HEK293 (cell line): ENCODE data around the gene MUC2.

Experiments used
- CTCF ChIA-PET: fragments of 350-600 bp; formaldehyde crosslinking; extraction: SDS; loops from one replicate; lab custom pipeline; 2021; ENCODE audit warnings: antibody characterized with exemption; lab: Yijun Ruan, JAX
- POLR2A ChIA-PET: fragments of 300-600 bp; formaldehyde crosslinking; extraction: SDS; loops from one replicate; lab custom pipeline; 2020; ENCODE audit warnings: antibody characterized with exemption, inconsistent platforms; lab: Yijun Ruan, JAX
- H3K27ac ChIP-seq: fragments of 200-500 bp; sonication (Bioruptor generic); 2 replicates; pipeline ENCODE4 v1.5.1; 2014; ENCODE audit warnings: low read depth, low read length, control low read depth, inconsistent platforms; ENCODE audit errors: extremely low read depth
- H3K36me3 ChIP-seq, 2 experiments: fragments of 200-500 bp in 1 of 2; sonication (Bioruptor generic) in 1 of 2; 1 replicate in 1 of 2; 2 replicates in 1 of 2; pipeline ENCODE4 v1.5.1; 2014 to 2017; ENCODE audit warnings: inconsistent platforms in 2 of 2, low read length in 2 of 2; ENCODE audit not compliant: control insufficient read depth in 2 of 2, insufficient read depth in 1 of 2
- H3K4me1 ChIP-seq: fragments of 200-500 bp; sonication (Bioruptor generic); 2 replicates; pipeline ENCODE4 v1.5.1; 2014; ENCODE audit warnings: mild to moderate bottlenecking, low read length, inconsistent platforms; ENCODE audit not compliant: control insufficient read depth, insufficient read depth
- H3K4me3 ChIP-seq: 2 replicates; pipeline ENCODE4 v1.5.1; 2011; ENCODE audit warnings: low read depth, mild to moderate bottlenecking, control low read depth, low read length, moderate library complexity
- H3K9me3 ChIP-seq: fragments of 200-500 bp; sonication (Bioruptor generic); 2 replicates; pipeline ENCODE4 v1.5.1; 2014; ENCODE audit warnings: low read depth, low read length, inconsistent platforms; ENCODE audit not compliant: control insufficient read depth, insufficient read depth
- BCL11B ChIP-seq: fragments of 450-650 bp; formaldehyde crosslinking; IDR thresholded peaks from 2 replicates; pipeline ENCODE4 v1.5.1; 2016; ENCODE audit warnings: low read depth, missing biosample characterization, missing genetic modification characterization
- EGR2 ChIP-seq: fragments of 450-650 bp; formaldehyde crosslinking; IDR thresholded peaks from 2 replicates; pipeline ENCODE4 v1.5.1; 2016; ENCODE audit warnings: low read depth, missing biosample characterization, missing genetic modification characterization
- GLIS1 ChIP-seq: fragments of 450-650 bp; formaldehyde crosslinking; IDR thresholded peaks from 2 replicates; pipeline ENCODE4 v1.5.1; 2016; ENCODE audit warnings: missing biosample characterization, missing genetic modification characterization
- OSR2 ChIP-seq: fragments of 450-650 bp; formaldehyde crosslinking; IDR thresholded peaks from 2 replicates; pipeline ENCODE4 v1.5.1; 2016; ENCODE audit warnings: missing biosample characterization, missing genetic modification characterization
- ZBTB7A ChIP-seq: fragments of 450-650 bp; formaldehyde crosslinking; IDR thresholded peaks from 2 replicates; pipeline ENCODE4 v1.5.1; 2016; ENCODE audit warnings: low read depth, missing biosample characterization, missing genetic modification characterization
- ZBTB8A ChIP-seq: fragments of 450-650 bp; formaldehyde crosslinking; IDR thresholded peaks from 2 replicates; pipeline ENCODE4 v1.5.1; 2016; ENCODE audit warnings: missing biosample characterization, missing genetic modification characterization
- ZFHX2 ChIP-seq: fragments of 450-650 bp; formaldehyde crosslinking; conservative IDR thresholded peaks from 2 replicates; pipeline ENCODE4 v1.5.1; 2016; ENCODE audit warnings: missing biosample characterization, missing genetic modification characterization
- ZNF132 ChIP-seq: fragments of 450-650 bp; formaldehyde crosslinking; IDR thresholded peaks from 2 replicates; pipeline ENCODE4 v1.5.1; 2017; ENCODE audit warnings: missing biosample characterization, missing genetic modification characterization, borderline replicate concordance
- ZNF157 ChIP-seq: fragments of 450-650 bp; formaldehyde crosslinking; IDR thresholded peaks from 2 replicates; pipeline ENCODE4 v1.5.1; 2016; ENCODE audit warnings: missing biosample characterization, missing genetic modification characterization
- ZNF174 ChIP-seq: fragments of 450-650 bp; formaldehyde crosslinking; IDR thresholded peaks from 2 replicates; pipeline ENCODE4 v1.5.0; 2017; ENCODE audit warnings: missing biosample characterization, mild to moderate bottlenecking, missing genetic modification characterization
- ZNF2 ChIP-seq: fragments of 450-650 bp; formaldehyde crosslinking; IDR thresholded peaks from 2 replicates; pipeline ENCODE4 v1.5.1; 2016; ENCODE audit warnings: missing biosample characterization, missing genetic modification characterization
- ZNF221 ChIP-seq: fragments of 450-650 bp; formaldehyde crosslinking; IDR thresholded peaks from 2 replicates; pipeline ENCODE4 v1.5.1; 2017; ENCODE audit warnings: missing biosample characterization, missing genetic modification characterization, borderline replicate concordance
- ZNF558 ChIP-seq: fragments of 450-650 bp; formaldehyde crosslinking; IDR thresholded peaks from 2 replicates; pipeline ENCODE4 v1.5.1; 2016; ENCODE audit warnings: missing biosample characterization, missing genetic modification characterization
- ZNF624 ChIP-seq: fragments of 450-650 bp; formaldehyde crosslinking; IDR thresholded peaks from 2 replicates; pipeline ENCODE4 v1.5.1; 2017; ENCODE audit warnings: missing biosample characterization, missing genetic modification characterization
- ZNF658 ChIP-seq: fragments of 450-650 bp; formaldehyde crosslinking; IDR thresholded peaks from 2 replicates; pipeline ENCODE4; 2016; ENCODE audit warnings: missing biosample characterization, missing genetic modification characterization
- ZNF707 ChIP-seq: fragments of 450-650 bp; formaldehyde crosslinking; IDR thresholded peaks from 2 replicates; pipeline ENCODE4 v1.5.1; 2016; ENCODE audit warnings: missing biosample characterization, missing genetic modification characterization
- ZNF768 ChIP-seq: fragments of 450-650 bp; formaldehyde crosslinking; IDR thresholded peaks from 2 replicates; pipeline ENCODE4 v1.5.1; 2018; ENCODE audit warnings: missing biosample characterization, mild to moderate bottlenecking, missing genetic modification characterization
- ZNF785 ChIP-seq: fragments of 450-650 bp; formaldehyde crosslinking; IDR thresholded peaks from 2 replicates; pipeline ENCODE4 v1.5.1; 2016; ENCODE audit warnings: missing biosample characterization, missing genetic modification characterization
- ZSCAN30 ChIP-seq: fragments of 450-650 bp; IDR thresholded peaks from 2 replicates; pipeline ENCODE4 v1.5.1; 2018; ENCODE audit warnings: missing biosample characterization, mild to moderate bottlenecking, missing genetic modification characterization, moderate library complexity
- TF ChIP-seq, protein P1 (sequence below): fragments of 450-650 bp; formaldehyde crosslinking; IDR thresholded peaks from 2 replicates; pipeline ENCODE4 v1.5.1; 2017; ENCODE audit warnings: missing biosample characterization, mild to moderate bottlenecking, missing genetic modification characterization, moderate library complexity
- TF ChIP-seq, protein P2 (sequence below): sonication (generic); formaldehyde crosslinking; IDR thresholded peaks from 2 replicates; pipeline ENCODE4 v1.8.1; 2022; ENCODE audit warnings: mild to moderate bottlenecking, moderate library complexity, missing genetic modification reagents
- TF ChIP-seq, protein P3 (sequence below): fragments of 450-650 bp; IDR thresholded peaks from 2 replicates; pipeline ENCODE4 v1.5.1; 2018; ENCODE audit warnings: missing biosample characterization, missing genetic modification characterization

MUC2 gene

GRCh38 chr11:1050581-1051355 lies 23.9 kb upstream of the MUC2 start (continued):
- TF ChIP-seq, protein P1, sequence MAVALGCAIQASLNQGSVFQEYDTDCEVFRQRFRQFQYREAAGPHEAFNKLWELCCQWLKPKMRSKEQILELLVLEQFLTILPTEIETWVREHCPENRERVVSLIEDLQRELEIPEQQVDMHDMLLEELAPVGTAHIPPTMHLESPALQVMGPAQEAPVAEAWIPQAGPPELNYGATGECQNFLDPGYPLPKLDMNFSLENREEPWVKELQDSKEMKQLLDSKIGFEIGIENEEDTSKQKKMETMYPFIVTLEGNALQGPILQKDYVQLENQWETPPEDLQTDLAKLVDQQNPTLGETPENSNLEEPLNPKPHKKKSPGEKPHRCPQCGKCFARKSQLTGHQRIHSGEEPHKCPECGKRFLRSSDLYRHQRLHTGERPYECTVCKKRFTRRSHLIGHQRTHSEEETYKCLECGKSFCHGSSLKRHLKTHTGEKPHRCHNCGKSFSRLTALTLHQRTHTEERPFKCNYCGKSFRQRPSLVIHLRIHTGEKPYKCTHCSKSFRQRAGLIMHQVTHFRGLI (tag by site-specific recombination) = peak; percentile 63
- no peak for TF ChIP-seq ZNF132
- TF ChIP-seq ZNF2 = peak; percentile 55; the same call in 1 of the 2 replicates

DNA sequence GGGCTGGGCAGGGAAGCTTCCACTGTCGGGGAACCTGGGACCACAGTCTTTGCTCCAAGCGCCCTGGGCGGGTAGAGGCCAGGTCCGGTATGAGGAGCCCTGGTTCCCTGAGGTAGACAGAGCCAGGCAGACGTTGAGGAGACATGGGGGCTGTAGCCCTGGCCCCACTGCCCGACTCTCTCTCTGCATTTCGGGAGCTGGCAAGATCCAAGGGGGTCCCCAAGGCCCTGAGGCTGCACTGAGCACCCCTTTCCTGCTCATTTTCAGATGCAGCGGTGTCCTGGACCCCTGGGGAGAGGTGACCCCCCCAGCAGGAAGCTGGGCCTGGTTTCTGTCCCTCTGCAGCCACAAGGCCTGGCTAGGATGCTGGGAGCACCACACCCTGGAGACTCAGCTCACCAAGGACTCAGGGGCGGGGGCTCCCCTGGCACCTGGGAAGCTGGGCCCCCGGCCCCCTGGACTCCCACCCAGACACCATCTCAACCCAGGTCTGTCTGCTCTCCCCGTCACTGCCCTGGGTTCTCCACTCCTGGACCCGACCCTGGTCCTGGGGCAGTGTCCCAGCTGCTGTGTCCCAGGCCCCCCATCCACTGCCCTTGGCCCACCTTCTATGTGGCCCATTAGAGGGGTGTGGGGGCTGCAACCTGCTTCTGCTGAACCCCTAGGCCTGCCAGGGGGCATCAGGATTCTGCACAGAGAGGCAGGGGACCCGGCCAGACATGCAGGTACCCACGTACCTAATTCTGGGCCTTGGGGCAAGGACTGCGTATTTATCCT lies 23.1 kb upstream of the MUC2 start:
- no peak overlapping the region for H3K27ac ChIP-seq
- H3K4me1 ChIP-seq = no peaks in the 10 kb centered on the region
- CTCF ChIA-PET = interaction anchor here (0.6 to 1.9 kb wide), 21 partner anchors 10 to 1113 kb away, joined by 3 to 10 read pairs (median 4); partner anchors contain the start of gene MUC6
- POLR2A ChIA-PET = no interaction called here
- no peak overlapping the region for H3K4me3 ChIP-seq
- H3K9me3 ChIP-seq = no peaks in the 10 kb centered on the region
- H3K36me3 ChIP-seq = no peaks in the 10 kb centered on the region
- TF ChIP-seq ZSCAN30 (tag by site-specific recombination) (no peak), ZNF768 (tag by site-specific recombination) (no peak)
- TF ChIP-seq, protein P2, sequence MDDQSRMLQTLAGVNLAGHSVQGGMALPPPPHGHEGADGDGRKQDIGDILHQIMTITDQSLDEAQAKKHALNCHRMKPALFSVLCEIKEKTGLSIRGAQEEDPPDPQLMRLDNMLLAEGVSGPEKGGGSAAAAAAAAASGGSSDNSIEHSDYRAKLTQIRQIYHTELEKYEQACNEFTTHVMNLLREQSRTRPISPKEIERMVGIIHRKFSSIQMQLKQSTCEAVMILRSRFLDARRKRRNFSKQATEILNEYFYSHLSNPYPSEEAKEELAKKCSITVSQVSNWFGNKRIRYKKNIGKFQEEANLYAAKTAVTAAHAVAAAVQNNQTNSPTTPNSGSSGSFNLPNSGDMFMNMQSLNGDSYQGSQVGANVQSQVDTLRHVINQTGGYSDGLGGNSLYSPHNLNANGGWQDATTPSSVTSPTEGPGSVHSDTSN (CRISPR knock-in tag) = 0 out of 2 replicates have a peak, but pooled peaks have one; percentile 5

GRCh38 chr11:1052133-1053011 lies 22.3 kb upstream of the MUC2 start:
- Histone ChIP-seq H3K4me1 (no peaks in the 10 kb centered on the region), H3K9me3 (no peaks in the 10 kb centered on the region), H3K4me3 (no peak overlapping the region), H3K36me3 (no peaks in the 10 kb centered on the region), H3K27ac (no peak overlapping the region)
- POLR2A ChIA-PET = no interaction called here
- CTCF ChIA-PET = interaction anchor here (0.6 to 1.9 kb wide), 9 partner anchors 9 to 223 kb away, joined by 3 to 10 read pairs (median 5); partner anchors contain the start of gene MUC6
- TF ChIP-seq ZFHX2 (tag by site-specific recombination) = peak; percentile 58
- 0 out of 2 replicates have a peak, but pooled peaks have one; percentile 9 for TF ChIP-seq GLIS1 (tag by site-specific recombination)
- no peak for TF ChIP-seq ZNF785 (tag by site-specific recombination)
- peak; percentile 41; the same call in 1 of the 2 replicates for TF ChIP-seq EGR2 (tag by site-specific recombination)

DNA sequence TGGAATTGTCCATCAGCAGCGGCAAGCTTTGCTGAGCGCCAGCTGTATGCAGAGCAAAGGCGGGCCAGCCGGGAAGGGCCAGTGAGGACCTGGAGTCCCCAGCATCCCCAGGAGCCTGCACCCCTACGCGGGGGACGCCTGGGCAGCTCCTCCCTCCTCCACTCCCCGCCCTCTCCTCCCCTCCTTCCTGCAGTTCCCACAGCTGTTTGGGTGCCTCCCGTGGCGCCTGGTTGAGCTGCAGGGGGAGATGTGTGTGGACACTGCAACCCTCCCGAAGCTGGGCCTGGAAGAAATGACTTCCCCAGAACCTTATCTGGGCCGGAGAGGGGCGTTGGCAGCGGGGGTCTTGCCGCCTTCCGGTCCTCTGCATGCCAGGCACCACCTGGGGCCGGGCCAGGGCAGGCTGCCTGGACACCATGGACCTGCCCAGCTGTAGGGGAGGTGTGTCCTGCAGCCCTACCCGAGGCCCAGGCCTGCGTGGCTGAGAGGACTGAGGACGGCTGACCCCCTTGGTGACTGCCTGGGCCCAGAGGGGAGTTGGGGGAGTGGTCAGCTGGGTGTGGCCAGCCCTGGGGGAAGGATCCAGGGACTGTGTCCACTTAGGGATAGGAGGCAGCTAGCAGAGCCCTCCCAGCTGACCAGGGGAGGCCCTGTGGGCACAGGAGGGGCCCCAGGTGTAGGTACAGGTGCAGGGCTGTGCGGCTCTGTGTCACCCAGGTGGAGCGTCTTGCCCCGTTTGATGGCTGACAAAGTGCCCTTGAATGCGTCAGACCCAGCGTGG lies 21.4 kb upstream of the MUC2 start:
- ChIA-PET CTCF (no interaction called here), POLR2A (no interaction called here)
- Histone ChIP-seq H3K9me3 (no peaks in the 10 kb centered on the region), H3K36me3 (no peaks in the 10 kb centered on the region), H3K27ac (no peak overlapping the region), H3K4me1 (no peaks in the 10 kb centered on the region), H3K4me3 (no peak overlapping the region)
- no peak for TF ChIP-seq ZBTB7A (tag by site-specific recombination)
- no peak for TF ChIP-seq OSR2 (tag by site-specific recombination)
- TF ChIP-seq BCL11B (tag by site-specific recombination) = no peak
- TF ChIP-seq ZNF174 (tag by site-specific recombination) = no peak
- TF ChIP-seq ZNF157 (tag by site-specific recombination) = no peak
- TF ChIP-seq, protein P3, sequence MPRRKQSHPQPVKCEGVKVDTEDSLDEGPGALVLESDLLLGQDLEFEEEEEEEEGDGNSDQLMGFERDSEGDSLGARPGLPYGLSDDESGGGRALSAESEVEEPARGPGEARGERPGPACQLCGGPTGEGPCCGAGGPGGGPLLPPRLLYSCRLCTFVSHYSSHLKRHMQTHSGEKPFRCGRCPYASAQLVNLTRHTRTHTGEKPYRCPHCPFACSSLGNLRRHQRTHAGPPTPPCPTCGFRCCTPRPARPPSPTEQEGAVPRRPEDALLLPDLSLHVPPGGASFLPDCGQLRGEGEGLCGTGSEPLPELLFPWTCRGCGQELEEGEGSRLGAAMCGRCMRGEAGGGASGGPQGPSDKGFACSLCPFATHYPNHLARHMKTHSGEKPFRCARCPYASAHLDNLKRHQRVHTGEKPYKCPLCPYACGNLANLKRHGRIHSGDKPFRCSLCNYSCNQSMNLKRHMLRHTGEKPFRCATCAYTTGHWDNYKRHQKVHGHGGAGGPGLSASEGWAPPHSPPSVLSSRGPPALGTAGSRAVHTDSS (tag by site-specific recombination) = no peak
- no peak for TF ChIP-seq ZNF707 (tag by site-specific recombination)
- no peak for TF ChIP-seq ZNF558 (tag by site-specific recombination)
- TF ChIP-seq ZNF658 (tag by site-specific recombination) = no peak
- no peak for TF ChIP-seq ZBTB8A (tag by site-specific recombination)
- no peak for TF ChIP-seq ZNF221 (tag by site-specific recombination)
- no peak for TF ChIP-seq ZNF624 (tag by site-specific recombination)
